Heart right ventricle (tissue), 16 donors: ENCODE results near the gene DDIT4. TPM values are rescaled to one million over a fixed set of nuclear protein-coding genes. Genes with fewer than 3 reads are reported as not detected.
"Not testable (repeated sequence)": the region's sequence is repeated elsewhere in the genome, so short reads cannot be mapped to it uniquely, and the experiment has no call there.

ENCODE experiments used
- ATAC-seq, 8 donors: fragments of 200-7000 bp; cut with Tn5 transposase; one replicate each; pipeline ENCODE4 v1.9.1; 2020; ENCODE audit warnings: mild to moderate bottlenecking in 8 of 8, moderate library complexity in 8 of 8, moderate number of reproducible peaks in 1 of 8
- DNase-seq, 2 donors: peaks; one replicate each; pipeline ENCODE4 v3.0.0-alpha.2; 2020
- H3K27ac ChIP-seq, 10 donors: fragments of 200-600 bp; sonication (generic) in 2 of 10; one replicate each; pipeline versions ENCODE4 v1.5.0 to v1.8.0; 2020 to 2022; ENCODE audit warnings: mild to moderate bottlenecking in 3 of 10
- H3K27me3 ChIP-seq, 7 donors: fragments of 200-600 bp; one replicate each; pipeline ENCODE4 v1.8.0; 2021 to 2022; ENCODE audit warnings: mild to moderate bottlenecking in 2 of 7
- H3K36me3 ChIP-seq, 9 donors: fragments of 200-600 bp; sonication (generic) in 1 of 9; one replicate each; pipeline versions ENCODE4 v1.5.0 to v1.8.0; 2020 to 2022; ENCODE audit warnings: mild to moderate bottlenecking in 2 of 9
- H3K4me1 ChIP-seq, 9 donors: fragments of 200-600 bp; sonication (generic) in 1 of 9; one replicate each; pipeline versions ENCODE4 v1.5.0 to v1.8.0; 2020 to 2022; ENCODE audit warnings: mild to moderate bottlenecking in 4 of 9
- H3K4me3 ChIP-seq, 10 donors: fragments of 200-600 bp; sonication (generic) in 2 of 10; one replicate each; pipeline versions ENCODE4 v1.5.0 to v1.8.0; 2020 to 2022; ENCODE audit warnings: mild to moderate bottlenecking in 7 of 10, moderate library complexity in 2 of 10
- H3K9me3 ChIP-seq, 11 donors: fragments of 200-600 bp in 10 of 11; sonication (generic) in 2 of 11; one replicate each; pipeline versions ENCODE4 v1.5.0 to v1.8.0; 2013 to 2022; ENCODE audit warnings: mild to moderate bottlenecking in 2 of 11, control low read depth in 1 of 11, moderate library complexity in 1 of 11
- WGBS, 2 donors: extraction: QIAGEN DNeasy Blood & Tissue Kit; methylation state at CpG; one replicate each; pipeline ENCODE4 v1.1.7; 2013; ENCODE audit warnings: inconsistent platforms in 1 of 2; 5-methylcytosine and 5-hydroxymethylcytosine counted together
- intact Hi-C, 10 donors: fragments of 100-400 bp; cut with DNase I; formaldehyde crosslinking; loops; one replicate each; pipeline versions ENCODE4 v1.11.1 to v1.14.2; 2022
- polyA plus RNA-seq, 2 donors: library from polyadenylated mRNA; stranded (reverse); fragments of 200-250 nt; gene quantifications; one replicate each; pipeline ENCODE4 v1.2.3, GENCODE V29; 2013
- total RNA-seq, 10 donors: library from RNA; stranded (reverse); fragmentation: NEBNext Ultra II Directional in 3 of 10; extraction: Animal tissue kit (Norgen Biotek cat#: 25700) in 3 of 10; gene quantifications; one replicate each; pipeline versions ENCODE4 v1.2.1 to v1.2.4, GENCODE V29; 2021 to 2023
- TF ChIP-seq, protein P1 (sequence below), 9 donors: fragments of 200-600 bp; sonication (generic) in 2 of 9; IDR thresholded peaks; one replicate each; pipeline versions ENCODE4 v1.5.0 to v1.8.0; 2021 to 2022; ENCODE audit warnings: antibody characterized with exemption in 9 of 9, mild to moderate bottlenecking in 5 of 9, moderate library complexity in 1 of 9
- donor health status: Arrhythmogenic right ventricular cardiomyopathy.
- donor health status: ischemic (EF 13 %, LVEDD 7.1; RV severe dilation, severe dysfunction).
- donor health status: healthy with polysubstance abuse.
- donor health status: DM: no; HTN: yes; CAD: no.
- donor health status: DM: no; HTN: no; CAD: no.
- donor health status: ischemic (EF 25% LVEDD 6.9; RV normal size, moderate dysfunction).
- donor health status: ischemic (EF 25% LVEDD 5.7; RV mildly dilated, moderate dysfunction).
- donor health status: healthy.
- donor health status: DM: yes; HTN: yes; CAD: no.
- donor health status: Ischemic cardiomyopathy.
- donor health status: ischemic (EF 35%, LVEDD 5.7; RV mildly dilated, moderate dysfunction).
- donor health status: nonischemic (EF 11% LVEDD 7.7; RV severe dilation, severe dysfunction).
- donor health status: DM: yes; HTN: yes; CAD: no.
- donor health status: PGD.
- donor health status: ischemic (EF 29% LVEDD 5.4; RV normal size, mild dysfunction).
- donor health status: nonischemic (EF 23%, LVEDD 6.1; RV moderate dilation, normal function).

The DDIT4 gene
- total and polyA plus RNA-seq, 12 donors = 13.6 to 135 (median 39.6) TPM

GRCh38 chr10:72244573-72245038, 29.1 kb upstream of the DDIT4 start:
- 59 to 61% methylated on average over 5 of the region's 5 CpGs for WGBS, 2 donors
- H3K36me3 ChIP-seq = no peaks in the 10 kb centered on the region
- TF ChIP-seq, protein P1, sequence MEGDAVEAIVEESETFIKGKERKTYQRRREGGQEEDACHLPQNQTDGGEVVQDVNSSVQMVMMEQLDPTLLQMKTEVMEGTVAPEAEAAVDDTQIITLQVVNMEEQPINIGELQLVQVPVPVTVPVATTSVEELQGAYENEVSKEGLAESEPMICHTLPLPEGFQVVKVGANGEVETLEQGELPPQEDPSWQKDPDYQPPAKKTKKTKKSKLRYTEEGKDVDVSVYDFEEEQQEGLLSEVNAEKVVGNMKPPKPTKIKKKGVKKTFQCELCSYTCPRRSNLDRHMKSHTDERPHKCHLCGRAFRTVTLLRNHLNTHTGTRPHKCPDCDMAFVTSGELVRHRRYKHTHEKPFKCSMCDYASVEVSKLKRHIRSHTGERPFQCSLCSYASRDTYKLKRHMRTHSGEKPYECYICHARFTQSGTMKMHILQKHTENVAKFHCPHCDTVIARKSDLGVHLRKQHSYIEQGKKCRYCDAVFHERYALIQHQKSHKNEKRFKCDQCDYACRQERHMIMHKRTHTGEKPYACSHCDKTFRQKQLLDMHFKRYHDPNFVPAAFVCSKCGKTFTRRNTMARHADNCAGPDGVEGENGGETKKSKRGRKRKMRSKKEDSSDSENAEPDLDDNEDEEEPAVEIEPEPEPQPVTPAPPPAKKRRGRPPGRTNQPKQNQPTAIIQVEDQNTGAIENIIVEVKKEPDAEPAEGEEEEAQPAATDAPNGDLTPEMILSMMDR (IDR thresholded peaks at IDR 0.05) = no peak
- H3K9me3 ChIP-seq = no peaks in the 10 kb centered on the region
- ATAC-seq (no peak), DNase-seq (no peak)
- H3K4me3 ChIP-seq = no peak overlapping the region
- no peaks in the 10 kb centered on the region for H3K27me3 ChIP-seq
- H3K4me1 ChIP-seq = peaks cover 45 to 85% (median 83%) of the 10 kb centered on the region in 9 donors
- peak overlapping the region; percentile 16 to 93 (median 88) for H3K27ac ChIP-seq
- intact Hi-C loops = loop anchor here in 2 of 10 donors (10.0 kb wide), 2 partner anchors 90 to 280 kb away; partner anchors contain the start of gene CHST3 (in 1 of the 2)

GRCh38 chr10:72245949-72246525, 27.7 kb upstream of the DDIT4 start:
- H3K4me3 ChIP-seq = no peak overlapping the region
- H3K4me1 ChIP-seq = peaks cover 55 to 99% (median 96%) of the 10 kb centered on the region in 9 donors
- no peak for DNase-seq
- no peak for ATAC-seq
- no peaks in the 10 kb centered on the region for H3K36me3 ChIP-seq
- 1 to 9% methylated on average over 3 of the region's 3 CpGs for WGBS, 2 donors
- TF ChIP-seq, protein P1 (IDR thresholded peaks at IDR 0.05) = no peak
- intact Hi-C loops = loop anchor here in 2 of 10 donors (10.0 kb wide), 2 partner anchors 89 to 281 kb away; partner anchors contain the start of gene CHST3 (in 1 of the 2)
- peak overlapping the region; percentile 54 to 93 (median 88) for H3K27ac ChIP-seq
- no peaks in the 10 kb centered on the region for H3K9me3 ChIP-seq
- H3K27me3 ChIP-seq = no peaks in the 10 kb centered on the region

- intact Hi-C loops = loop anchor here in 4 of 10 donors (1.0 to 10.0 kb wide), 6 partner anchors 24 to 284 kb away; partner anchors contain the start of genes DDIT4 (in 2 of the 4) and CHST3 (in 1 of the 4)
These were observed 25.1 kb upstream of the DDIT4 start for GRCh38 chr10:72248468-72249151.

DNA sequence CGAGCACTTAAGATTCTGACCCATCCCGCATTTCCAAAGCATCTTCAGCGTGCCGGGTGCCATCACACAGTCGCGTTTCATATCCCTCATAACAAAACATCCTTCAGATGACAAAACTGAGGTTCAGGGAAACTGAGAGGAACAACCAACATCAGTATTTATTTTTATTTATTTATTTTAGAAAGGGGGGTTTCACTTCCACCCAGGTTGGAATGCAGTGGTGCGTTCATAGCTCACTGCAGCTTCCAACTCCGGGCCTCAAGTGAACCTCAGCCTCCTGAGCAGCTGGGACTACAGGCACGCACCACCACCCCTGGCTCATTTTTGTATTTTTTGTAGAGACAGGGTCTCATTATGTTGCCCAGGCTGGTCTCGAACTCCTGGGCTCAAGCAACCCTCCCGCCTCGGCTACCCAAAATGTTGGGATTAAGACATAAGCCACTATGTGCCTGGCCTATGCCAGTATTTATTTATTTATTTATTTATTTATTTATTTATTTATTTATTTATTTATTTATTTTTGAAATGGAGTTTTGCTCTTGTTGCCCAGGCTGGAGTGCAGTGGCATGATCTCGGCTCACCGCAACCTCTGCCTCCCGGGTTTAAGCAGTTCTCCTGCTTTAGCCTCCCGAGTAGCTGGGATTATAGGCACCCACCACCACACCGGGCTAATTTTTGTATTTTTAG, 24.4 kb upstream of the DDIT4 start:
- H3K4me3 ChIP-seq = peak overlapping the region in 5 of 10 donors; percentile 14 to 31 (median 25)
- intact Hi-C loops = loop anchor here in 3 of 10 donors (2.0 to 10.0 kb wide), 4 partner anchors 23 to 285 kb away; partner anchors contain the start of genes CHST3 (in 1 of the 3) and DDIT4 (in 1 of the 3)
- peak overlapping the region; percentile 78 to 94 (median 88) for H3K27ac ChIP-seq
- not testable (repeated sequence) for DNase-seq, H3K36me3 ChIP-seq, ATAC-seq, H3K27me3 ChIP-seq, H3K9me3 ChIP-seq
- 83 to 87% methylated on average over 17 of the region's 17 CpGs for WGBS, 2 donors
- peaks cover 50 to 100% (median 91%) of the 10 kb centered on the region in 9 donors for H3K4me1 ChIP-seq

More at GRCh38 chr10:72248468-72249151, 25.1 kb upstream of the DDIT4 start:
- TF ChIP-seq, protein P1 (IDR thresholded peaks at IDR 0.05) = no peak
- Histone ChIP-seq H3K4me3 (peak overlapping the region in 6 of 10 donors; percentile 4 to 31 (median 22)), H3K4me1 (peaks cover 47 to 100% (median 90%) of the 10 kb centered on the region in 9 donors), H3K27me3 (no peaks in the 10 kb centered on the region), H3K27ac (peak overlapping the region; percentile 78 to 94 (median 88)), H3K9me3 (no peaks in the 10 kb centered on the region), H3K36me3 (no peaks in the 10 kb centered on the region)
- 7 to 10% methylated on average over 10 of the region's 10 CpGs for WGBS, 2 donors
- DNase-seq = peak; percentile 81 to 87
- ATAC-seq = peak; percentile 83 to 91 (median 89)
